Stimulated activated memory B cell treated with anti-CD40 and anti-IgM and Interleukin-4, amounts not matched to agents 10 μg/mL and 1 μg/mL and 100 μg/mL, for 72 hours (primary cell): ENCODE measurements around the gene SLK.

ENCODE experiments used
- ATAC-seq: fragments of 150-1000 bp; cut with Tn5 transposase; 2 replicates; pipeline ENCODE4 v1.10.0; 2021
- H3K27ac Mint-ChIP-seq: one replicate; pipeline ENCODE4 v1.8.0; 2022; ENCODE audit warnings: mild to moderate bottlenecking, mixed read lengths
- H3K27me3 Mint-ChIP-seq: one replicate; pipeline ENCODE4 v1.8.0; 2022; ENCODE audit warnings: mixed read lengths
- H3K36me3 Mint-ChIP-seq: one replicate; pipeline ENCODE4 v1.8.0; 2022; ENCODE audit warnings: mixed read lengths
- H3K4me1 Mint-ChIP-seq: one replicate; pipeline ENCODE4 v1.8.0; 2022; ENCODE audit warnings: mixed read lengths
- H3K4me3 Mint-ChIP-seq: one replicate; pipeline ENCODE4 v1.8.0; 2022; ENCODE audit warnings: mild to moderate bottlenecking, moderate library complexity, mixed read lengths
- H3K9me3 Mint-ChIP-seq: one replicate; pipeline ENCODE4 v1.8.0; 2022; ENCODE audit warnings: mixed read lengths

The SLK gene

DNA sequence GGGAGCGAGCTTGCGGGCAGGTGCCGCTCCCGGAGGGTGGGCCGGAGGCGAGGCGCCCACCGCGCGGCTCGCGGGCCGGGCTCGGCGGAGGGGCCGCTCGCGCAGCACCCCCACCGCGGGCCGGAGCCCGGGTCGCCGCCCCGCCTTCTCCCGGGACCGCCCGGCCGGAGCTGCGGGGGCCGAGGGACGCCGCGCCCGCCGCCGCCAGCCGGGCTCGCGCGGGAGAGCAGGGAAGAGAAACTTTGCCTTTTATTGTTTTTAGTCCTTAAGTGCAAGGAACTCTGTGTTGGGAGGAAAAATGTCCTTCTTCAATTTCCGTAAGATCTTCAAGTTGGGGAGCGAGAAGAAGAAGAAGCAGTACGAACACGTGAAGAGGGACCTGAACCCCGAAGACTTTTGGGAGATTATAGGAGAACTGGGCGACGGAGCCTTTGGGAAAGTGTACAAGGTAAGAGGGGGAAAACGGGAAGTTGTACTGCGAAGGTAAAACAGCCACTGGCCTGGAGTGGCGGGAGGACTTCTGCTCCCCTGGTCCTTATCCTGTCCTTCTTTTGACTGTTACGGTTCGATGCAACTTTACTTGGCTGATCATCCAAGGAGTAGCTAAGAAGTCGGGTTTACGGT is 620 bp downstream of the SLK start:
- no peaks in the 10 kb centered on the region for H3K27me3 Mint-ChIP-seq
- peak overlapping the region; percentile 78 for H3K27ac Mint-ChIP-seq
- ATAC-seq, result peak; percentile 70
- H3K4me3 Mint-ChIP-seq, result peak overlapping the region; percentile 94
- peaks cover 1% of the 10 kb centered on the region for H3K36me3 Mint-ChIP-seq
- peaks cover 50% of the 10 kb centered on the region for H3K4me1 Mint-ChIP-seq
- no peaks in the 10 kb centered on the region for H3K9me3 Mint-ChIP-seq

- H3K27me3 Mint-ChIP-seq, result no peaks in the 10 kb centered on the region
- H3K27ac Mint-ChIP-seq, result no peak overlapping the region
- H3K4me1 Mint-ChIP-seq, result peaks cover 60% of the 10 kb centered on the region
- peaks cover 6% of the 10 kb centered on the region for H3K36me3 Mint-ChIP-seq
- ATAC-seq, result no peak
- H3K9me3 Mint-ChIP-seq, result no peaks in the 10 kb centered on the region
- H3K4me3 Mint-ChIP-seq, result peak overlapping the region; percentile 94
Measured at GRCh38 chr10:103968441-103969391, 1.8 kb downstream of the SLK start.

DNA sequence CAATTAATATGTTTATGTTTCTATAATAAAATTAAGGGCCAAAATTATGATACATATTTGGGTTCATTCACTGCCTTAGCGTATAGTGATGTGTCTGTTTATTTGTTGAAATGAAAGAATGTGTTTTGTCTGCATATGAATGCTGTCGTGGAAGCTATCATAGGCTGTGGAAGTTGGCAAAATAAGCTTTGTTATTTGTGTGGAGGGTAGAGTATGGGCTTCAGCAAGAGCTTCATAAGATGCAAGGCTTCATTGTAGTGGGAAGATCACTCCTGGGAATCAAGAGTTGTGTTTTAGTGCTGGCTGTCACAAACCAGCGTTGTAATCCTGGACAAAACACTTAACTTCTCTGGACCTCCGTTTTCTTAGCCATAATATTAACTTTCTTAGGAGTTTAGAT is 2.5 kb downstream of the SLK start:
- Mint-ChIP-seq H3K27ac (no peak overlapping the region), H3K9me3 (no peaks in the 10 kb centered on the region), H3K4me3 (peak overlapping the region; percentile 35), H3K4me1 (peaks cover 60% of the 10 kb centered on the region), H3K27me3 (no peaks in the 10 kb centered on the region), H3K36me3 (peaks cover 6% of the 10 kb centered on the region)
- no peak for ATAC-seq

DNA sequence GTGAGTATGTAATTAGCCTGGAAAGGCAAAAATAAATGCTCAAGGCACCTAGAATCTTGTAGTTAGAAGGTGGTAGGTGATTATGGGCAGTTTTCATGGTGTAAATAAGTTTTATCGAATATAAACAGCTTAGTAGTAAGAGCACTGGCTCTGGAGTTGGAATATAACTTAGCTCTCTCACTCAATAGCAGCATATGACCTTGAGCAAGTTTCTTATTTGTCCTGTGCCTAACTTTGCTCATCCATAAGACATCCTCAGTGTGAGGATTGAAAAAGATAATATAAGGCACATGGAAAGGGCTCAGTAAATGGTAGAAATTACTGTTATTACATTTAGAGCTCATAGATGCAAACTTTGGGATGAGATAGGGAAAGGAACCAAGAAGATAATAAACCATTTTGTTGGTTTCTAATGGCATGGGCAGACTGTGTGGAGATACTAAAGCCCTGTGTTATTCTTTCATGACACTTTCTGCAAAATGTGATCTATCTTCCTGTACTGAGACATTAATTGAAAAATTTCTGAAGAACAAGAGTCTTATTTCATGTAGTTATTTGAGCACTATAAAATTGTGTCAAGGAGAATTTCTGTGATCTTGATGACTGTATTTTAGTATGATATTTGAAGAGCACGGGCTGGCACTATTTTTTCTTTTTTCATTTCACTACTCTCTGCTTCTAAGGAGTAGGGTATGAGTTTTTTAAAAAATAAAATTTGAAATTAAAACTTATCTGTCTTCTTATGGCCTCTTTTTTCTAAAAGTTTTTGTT is 3.1 kb downstream of the SLK start:
- peaks cover 9% of the 10 kb centered on the region for H3K36me3 Mint-ChIP-seq
- H3K9me3 Mint-ChIP-seq, result peaks cover 3% of the 10 kb centered on the region
- peak overlapping the region; percentile 4 for H3K4me3 Mint-ChIP-seq
- no peak overlapping the region for H3K27ac Mint-ChIP-seq
- peaks cover 64% of the 10 kb centered on the region for H3K4me1 Mint-ChIP-seq
- H3K27me3 Mint-ChIP-seq, result no peaks in the 10 kb centered on the region
- ATAC-seq, result no peak

- Mint-ChIP-seq H3K4me1 (peaks cover 49% of the 10 kb centered on the region), H3K9me3 (peaks cover 5% of the 10 kb centered on the region), H3K4me3 (no peak overlapping the region)
Measured at GRCh38 chr10:103975169-103975568, 8.2 kb downstream of the SLK start.

DNA sequence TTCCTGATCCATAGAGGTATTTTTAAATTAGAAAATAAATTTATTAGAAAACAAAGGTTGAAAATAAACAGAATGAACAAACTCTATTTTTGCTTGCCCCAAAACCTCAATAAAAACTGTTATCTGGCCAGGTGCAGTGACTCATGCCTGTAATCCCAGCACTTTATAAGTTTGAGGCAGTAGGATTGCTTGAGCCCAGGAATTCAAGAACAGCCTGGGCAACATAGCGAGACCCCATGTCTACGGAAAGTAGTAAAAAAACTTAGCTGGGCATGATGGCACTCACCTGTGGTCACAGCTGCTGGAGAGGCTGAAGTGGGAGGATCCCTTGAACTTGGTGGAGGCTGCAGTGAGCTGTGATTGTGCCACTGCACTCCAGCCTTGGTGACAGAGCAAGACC is 10.3 kb downstream of the SLK start:
- Mint-ChIP-seq H3K4me3 (no peak overlapping the region), H3K36me3 (peaks cover 14% of the 10 kb centered on the region), H3K9me3 (peaks cover 5% of the 10 kb centered on the region), H3K27ac (no peak overlapping the region), H3K27me3 (no peaks in the 10 kb centered on the region), H3K4me1 (peaks cover 47% of the 10 kb centered on the region)
- no peak for ATAC-seq

More at GRCh38 chr10:103975169-103975568, 8.2 kb downstream of the SLK start:
- ATAC-seq, result no peak
- H3K27me3 Mint-ChIP-seq, result no peaks in the 10 kb centered on the region
- peaks cover 14% of the 10 kb centered on the region for H3K36me3 Mint-ChIP-seq
- peak overlapping the region; percentile 30 for H3K27ac Mint-ChIP-seq

DNA sequence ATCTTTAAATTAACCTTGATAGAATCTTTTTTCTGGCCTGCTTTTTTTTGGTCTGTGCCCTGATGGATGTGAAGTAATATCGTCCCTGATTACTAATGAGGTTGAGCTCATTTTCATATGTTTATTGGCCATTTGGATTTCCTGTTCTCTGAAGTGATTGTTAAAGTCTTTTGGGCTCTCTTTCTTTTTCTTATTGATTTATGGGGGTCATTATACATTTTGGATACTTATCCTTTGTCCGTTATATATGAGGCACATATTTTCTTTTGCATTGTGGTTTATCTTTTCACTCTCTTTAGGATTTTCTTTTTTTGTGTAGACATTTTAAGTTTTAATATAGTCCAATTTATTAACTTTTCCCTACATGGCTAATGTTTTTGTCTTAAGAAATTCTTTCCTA is 12.6 kb downstream of the SLK start:
- Mint-ChIP-seq H3K9me3 (peaks cover 5% of the 10 kb centered on the region), H3K36me3 (peaks cover 9% of the 10 kb centered on the region), H3K4me3 (no peak overlapping the region), H3K27me3 (no peaks in the 10 kb centered on the region), H3K27ac (no peak overlapping the region), H3K4me1 (peaks cover 52% of the 10 kb centered on the region)
- ATAC-seq, result no peak

GRCh38 chr10:103980288-103980906 is 13.5 kb downstream of the SLK start:
- peaks cover 1% of the 10 kb centered on the region for H3K36me3 Mint-ChIP-seq
- H3K27ac Mint-ChIP-seq, result no peak overlapping the region
- ATAC-seq, result no peak
- H3K9me3 Mint-ChIP-seq, result no peaks in the 10 kb centered on the region
- no peak overlapping the region for H3K4me3 Mint-ChIP-seq
- peaks cover 48% of the 10 kb centered on the region for H3K4me1 Mint-ChIP-seq
- H3K27me3 Mint-ChIP-seq, result no peaks in the 10 kb centered on the region

DNA sequence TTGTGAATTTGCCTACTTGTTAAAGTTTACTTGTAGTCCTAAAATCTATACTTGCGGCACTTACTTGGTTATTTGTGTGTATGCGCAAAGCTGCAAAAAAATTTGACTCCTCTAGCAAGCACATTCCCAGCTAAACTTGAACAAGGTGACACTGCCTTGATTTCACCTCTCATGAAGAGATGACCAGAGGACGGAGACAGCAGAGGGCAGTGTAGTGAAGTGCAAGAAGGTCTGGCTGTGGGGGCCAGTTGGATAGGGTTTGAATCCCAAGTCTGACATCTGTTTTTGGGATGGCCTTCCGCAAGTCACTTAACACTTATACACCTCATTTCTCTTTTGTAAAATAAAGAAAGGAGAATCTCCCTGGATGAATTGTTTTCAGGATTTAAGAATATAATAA is 15.7 kb downstream of the SLK start:
- Mint-ChIP-seq H3K27ac (peak overlapping the region; percentile 75), H3K9me3 (no peaks in the 10 kb centered on the region), H3K36me3 (no peaks in the 10 kb centered on the region), H3K4me3 (no peak overlapping the region), H3K4me1 (peaks cover 52% of the 10 kb centered on the region), H3K27me3 (no peaks in the 10 kb centered on the region)
- ATAC-seq, result no peak

DNA sequence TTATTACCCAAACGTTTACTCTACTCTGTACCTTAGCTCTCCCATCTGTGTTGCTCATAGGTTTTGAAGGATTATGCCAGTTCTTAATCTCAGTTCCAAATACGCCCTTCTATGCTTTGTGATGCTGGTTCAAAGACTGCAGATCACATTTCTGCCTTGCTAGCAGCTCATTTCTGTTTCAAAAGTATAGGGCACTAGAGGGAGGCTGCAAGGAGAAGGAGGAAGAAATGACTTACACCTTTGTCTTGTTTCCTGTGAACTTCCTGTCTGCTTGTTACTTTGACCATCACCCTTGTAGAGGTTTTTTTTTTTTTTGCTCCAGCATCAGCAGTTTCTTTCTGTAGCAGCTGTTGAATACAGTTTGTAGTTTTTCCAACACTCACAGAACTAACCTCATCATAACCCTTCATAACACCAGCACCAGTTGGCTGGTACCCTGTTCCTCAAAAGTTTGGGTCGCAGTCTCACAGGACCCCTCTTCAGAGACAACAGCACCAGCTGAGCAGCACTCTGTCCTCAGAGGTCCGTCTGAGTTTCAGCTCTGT is 16.5 kb downstream of the SLK start:
- peak overlapping the region; percentile 75 for H3K27ac Mint-ChIP-seq
- no peaks in the 10 kb centered on the region for H3K9me3 Mint-ChIP-seq
- no peaks in the 10 kb centered on the region for H3K36me3 Mint-ChIP-seq
- peaks cover 52% of the 10 kb centered on the region for H3K4me1 Mint-ChIP-seq
- peak; percentile 84 for ATAC-seq
- H3K4me3 Mint-ChIP-seq, result peak overlapping the region; percentile 21
- H3K27me3 Mint-ChIP-seq, result no peaks in the 10 kb centered on the region

DNA sequence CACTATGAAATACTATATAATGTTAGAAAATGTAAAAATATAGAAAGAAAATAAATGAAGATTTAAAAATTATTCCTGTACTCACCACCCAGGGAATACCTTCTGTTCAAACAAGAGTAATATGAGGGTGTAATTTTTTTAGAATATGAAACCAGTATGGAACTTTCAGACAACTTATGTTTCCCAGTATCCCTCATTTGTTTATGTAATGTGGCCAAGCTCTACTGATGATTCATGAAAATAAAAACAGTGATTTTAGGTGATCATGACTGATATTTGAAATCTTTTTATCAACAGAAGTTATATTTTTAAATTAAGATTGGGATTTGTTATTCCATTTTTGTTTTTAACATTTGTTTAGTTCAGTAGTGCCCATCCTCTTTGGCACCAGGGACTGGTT is 18.8 kb downstream of the SLK start:
- Mint-ChIP-seq H3K4me3 (no peak overlapping the region), H3K27me3 (no peaks in the 10 kb centered on the region), H3K4me1 (peaks cover 45% of the 10 kb centered on the region), H3K9me3 (no peaks in the 10 kb centered on the region), H3K36me3 (peaks cover 6% of the 10 kb centered on the region), H3K27ac (no peak overlapping the region)
- no peak for ATAC-seq

GRCh38 chr10:103986360-103986759 is 19.4 kb downstream of the SLK start:
- Mint-ChIP-seq H3K27ac (peak overlapping the region; percentile 32), H3K27me3 (no peaks in the 10 kb centered on the region), H3K4me1 (peaks cover 40% of the 10 kb centered on the region), H3K36me3 (peaks cover 6% of the 10 kb centered on the region), H3K9me3 (no peaks in the 10 kb centered on the region), H3K4me3 (no peak overlapping the region)
- ATAC-seq, result peak; percentile 77

DNA sequence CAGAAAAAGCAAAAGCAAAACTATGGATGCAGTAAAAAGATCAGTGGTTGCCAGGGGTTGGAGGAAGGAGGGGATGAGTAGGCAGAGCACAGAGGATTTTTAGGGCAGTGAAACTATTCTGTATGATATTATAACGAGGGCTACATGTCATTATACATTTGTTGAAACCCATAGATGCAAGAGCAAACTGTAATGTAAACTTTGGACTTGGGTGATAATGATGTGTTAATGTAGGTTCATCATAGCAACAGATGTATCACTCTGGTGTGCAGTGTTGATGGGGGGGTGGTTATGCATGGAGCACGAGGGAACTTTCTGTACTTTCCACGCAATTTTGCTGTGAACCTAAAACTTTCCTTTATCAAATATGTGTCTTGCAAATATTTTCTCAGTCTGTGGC is 23.2 kb downstream of the SLK start:
- H3K27ac Mint-ChIP-seq, result no peak overlapping the region
- no peak overlapping the region for H3K4me3 Mint-ChIP-seq
- H3K27me3 Mint-ChIP-seq, result no peaks in the 10 kb centered on the region
- ATAC-seq, result no peak
- peaks cover 16% of the 10 kb centered on the region for H3K36me3 Mint-ChIP-seq
- no peaks in the 10 kb centered on the region for H3K9me3 Mint-ChIP-seq
- peaks cover 20% of the 10 kb centered on the region for H3K4me1 Mint-ChIP-seq

GRCh38 chr10:103990531-103990930 is 23.6 kb downstream of the SLK start:
- no peak overlapping the region for H3K4me3 Mint-ChIP-seq
- no peak overlapping the region for H3K27ac Mint-ChIP-seq

More at GRCh38 chr10:103990531-103990930, 23.6 kb downstream of the SLK start:
- Mint-ChIP-seq H3K27me3 (no peaks in the 10 kb centered on the region), H3K36me3 (peaks cover 16% of the 10 kb centered on the region), H3K9me3 (no peaks in the 10 kb centered on the region), H3K4me1 (peaks cover 20% of the 10 kb centered on the region)
- no peak for ATAC-seq
